Tibial nerve (tissue), 4 donors: ENCODE data around the gene CES1.

Experiments used
- EP300 ChIP-seq, 2 donors: sonication (generic); formaldehyde crosslinking; IDR thresholded peaks; one replicate each; pipeline ENCODE4 v1.6.1; 2017; ENCODE audit warnings: antibody characterized with exemption in 2 of 2, mild to moderate bottlenecking in 1 of 2
- POLR2A ChIP-seq, 2 donors: fragments of 450-650 bp; IDR thresholded peaks; one replicate each; pipeline ENCODE4 v1.6.1; 2017; ENCODE audit warnings: antibody characterized with exemption in 2 of 2, mild to moderate bottlenecking in 2 of 2, moderate library complexity in 2 of 2
- TF ChIP-seq, protein P1 (sequence below), 5 experiments: fragments of 200-600 bp in 3 of 5; fragments of 450-650 bp in 2 of 5; sonication (generic) in 3 of 5; IDR thresholded peaks; one replicate each; pipeline ENCODE4 v1.5.1; 2016 to 2019; ENCODE audit warnings: antibody characterized with exemption in 5 of 5, mild to moderate bottlenecking in 3 of 5, moderate library complexity in 2 of 5

DNA sequence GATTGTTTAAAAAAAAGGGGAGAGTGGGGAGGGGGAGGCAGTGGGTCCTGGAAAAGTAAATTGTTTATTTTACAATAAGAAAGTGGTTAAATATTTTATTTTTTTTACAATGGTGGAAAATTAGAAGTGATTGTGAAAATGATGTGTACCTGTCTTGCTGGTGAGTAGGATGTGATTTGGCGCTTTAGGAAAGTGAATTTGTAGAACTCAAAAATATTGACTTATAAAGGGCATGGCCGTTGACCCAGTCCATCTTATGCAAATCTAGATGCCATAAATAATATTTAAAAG, 10.2 kb upstream of the CES1 start:
- TF ChIP-seq POLR2A (IDR thresholded peaks at IDR 0.05): no peak
- TF ChIP-seq, protein P1, sequence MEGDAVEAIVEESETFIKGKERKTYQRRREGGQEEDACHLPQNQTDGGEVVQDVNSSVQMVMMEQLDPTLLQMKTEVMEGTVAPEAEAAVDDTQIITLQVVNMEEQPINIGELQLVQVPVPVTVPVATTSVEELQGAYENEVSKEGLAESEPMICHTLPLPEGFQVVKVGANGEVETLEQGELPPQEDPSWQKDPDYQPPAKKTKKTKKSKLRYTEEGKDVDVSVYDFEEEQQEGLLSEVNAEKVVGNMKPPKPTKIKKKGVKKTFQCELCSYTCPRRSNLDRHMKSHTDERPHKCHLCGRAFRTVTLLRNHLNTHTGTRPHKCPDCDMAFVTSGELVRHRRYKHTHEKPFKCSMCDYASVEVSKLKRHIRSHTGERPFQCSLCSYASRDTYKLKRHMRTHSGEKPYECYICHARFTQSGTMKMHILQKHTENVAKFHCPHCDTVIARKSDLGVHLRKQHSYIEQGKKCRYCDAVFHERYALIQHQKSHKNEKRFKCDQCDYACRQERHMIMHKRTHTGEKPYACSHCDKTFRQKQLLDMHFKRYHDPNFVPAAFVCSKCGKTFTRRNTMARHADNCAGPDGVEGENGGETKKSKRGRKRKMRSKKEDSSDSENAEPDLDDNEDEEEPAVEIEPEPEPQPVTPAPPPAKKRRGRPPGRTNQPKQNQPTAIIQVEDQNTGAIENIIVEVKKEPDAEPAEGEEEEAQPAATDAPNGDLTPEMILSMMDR (IDR thresholded peaks at IDR 0.05): peak in 1 of 5 experiments; percentile 2
- TF ChIP-seq EP300 (IDR thresholded peaks at IDR 0.05): no peak
